Lower lobe of right lung (tissue), 2 donors: ENCODE measurements around the gene RRP9. TPM values are rescaled to one million over a fixed set of nuclear protein-coding genes. Genes with fewer than 3 reads are reported as not detected.

Experiments used
- ATAC-seq, 2 donors: fragments of 200-7000 bp; cut with Tn5 transposase; one replicate each; pipeline ENCODE4 v1.9.1; 2020 to 2022; ENCODE audit warnings: mild to moderate bottlenecking in 2 of 2, moderate library complexity in 2 of 2
- DNase-seq: peaks from one replicate; pipeline ENCODE4 v3.0.0-alpha.2; 2020
- H3K27ac ChIP-seq: fragments of 200-600 bp; one replicate; pipeline ENCODE4 v1.8.0; 2022
- H3K27me3 ChIP-seq: fragments of 200-600 bp; one replicate; pipeline ENCODE4 v1.8.0; 2022; ENCODE audit warnings: low read depth
- H3K36me3 ChIP-seq: fragments of 200-600 bp; one replicate; pipeline ENCODE4 v1.8.0; 2022; ENCODE audit warnings: mild to moderate bottlenecking
- H3K4me1 ChIP-seq: fragments of 200-600 bp; one replicate; pipeline ENCODE4 v1.8.0; 2022
- H3K4me3 ChIP-seq: fragments of 200-600 bp; one replicate; pipeline ENCODE4 v1.8.0; 2022; ENCODE audit warnings: mild to moderate bottlenecking
- H3K9me3 ChIP-seq: fragments of 200-600 bp; one replicate; pipeline ENCODE4 v1.8.0; 2022
- CTCF ChIP-seq: fragments of 200-600 bp; IDR thresholded peaks from one replicate; pipeline ENCODE4 v1.8.0; 2022; ENCODE audit warnings: antibody characterized with exemption, mild to moderate bottlenecking
- intact Hi-C: fragments of 100-400 bp; cut with DNase I; formaldehyde crosslinking; loops from one replicate; pipeline ENCODE4 v1.11.0; 2022
- total RNA-seq: library from RNA; stranded (reverse); fragmentation: NEBNext Ultra II Directional; extraction: Animal tissue kit (Norgen Biotek cat#: 25700); gene quantifications from one replicate; pipeline ENCODE4 v1.2.1, GENCODE V29; 2021
- donor health status: DM: no; HTN: yes; CAD: no; lungs with severe emphysema.

RRP9 gene
- total RNA-seq, 1 donor from 2014 or later: 16.2 TPM

- H3K4me1 ChIP-seq: peaks cover 22% of the 10 kb centered on the region
- no peak for TF ChIP-seq CTCF
- peaks cover 5% of the 10 kb centered on the region for H3K36me3 ChIP-seq
- H3K4me3 ChIP-seq: no peak overlapping the region
- H3K27ac ChIP-seq: no peak overlapping the region
- ATAC-seq (no peak), DNase-seq (no peak)
- intact Hi-C loops: no loop called here
- no peaks in the 10 kb centered on the region for H3K9me3 ChIP-seq
- no peaks in the 10 kb centered on the region for H3K27me3 ChIP-seq
These were observed 22.8 kb upstream of the RRP9 start for GRCh38 chr3:51964521-51964920.

GRCh38 chr3:51963951-51964451, 22.3 kb upstream of the RRP9 start:
- Histone ChIP-seq H3K4me1 (peaks cover 22% of the 10 kb centered on the region), H3K9me3 (no peaks in the 10 kb centered on the region), H3K36me3 (peaks cover 5% of the 10 kb centered on the region), H3K4me3 (no peak overlapping the region), H3K27ac (no peak overlapping the region), H3K27me3 (no peaks in the 10 kb centered on the region)
- intact Hi-C loops: no loop called here
- no peak for DNase-seq
- no peak for TF ChIP-seq CTCF
- ATAC-seq: no peak

- Histone ChIP-seq H3K4me1 (peaks cover 15% of the 10 kb centered on the region), H3K4me3 (no peak overlapping the region), H3K27ac (no peak overlapping the region), H3K36me3 (peaks cover 5% of the 10 kb centered on the region), H3K9me3 (no peaks in the 10 kb centered on the region), H3K27me3 (no peaks in the 10 kb centered on the region)
- no peak for DNase-seq
- intact Hi-C loops: no loop called here
- ATAC-seq: no peak
- TF ChIP-seq CTCF: no peak
These were observed 21.3 kb upstream of the RRP9 start for GRCh38 chr3:51962854-51963530.

GRCh38 chr3:51961602-51962569, 20.2 kb upstream of the RRP9 start:
- Histone ChIP-seq H3K27me3 (no peaks in the 10 kb centered on the region), H3K36me3 (peaks cover 10% of the 10 kb centered on the region), H3K9me3 (no peaks in the 10 kb centered on the region), H3K4me1 (peaks cover 14% of the 10 kb centered on the region), H3K4me3 (no peak overlapping the region), H3K27ac (no peak overlapping the region)
- ATAC-seq: no peak
- TF ChIP-seq CTCF: no peak
- intact Hi-C loops: no loop called here
- no peak for DNase-seq

- intact Hi-C loops: no loop called here
- Histone ChIP-seq H3K27ac (no peak overlapping the region), H3K9me3 (no peaks in the 10 kb centered on the region), H3K27me3 (peaks cover 6% of the 10 kb centered on the region), H3K4me1 (peaks cover 14% of the 10 kb centered on the region), H3K4me3 (no peak overlapping the region), H3K36me3 (peaks cover 10% of the 10 kb centered on the region)
- DNase-seq (no peak), ATAC-seq (no peak)
- TF ChIP-seq CTCF: no peak
These were observed 19.3 kb upstream of the RRP9 start for GRCh38 chr3:51961011-51961410.
